A204.1 (cell line): ENCODE results near the gene DUSP9.

Experiments
- FAIRE-seq: peaks from 2 replicates; lab custom pipeline; 2012; peaks lifted over from hg19 to GRCh38; lab: Jason Lieb, UNC

The DUSP9 gene

GRCh38 chrX:153637121-153638040 is 9.6 kb upstream of the DUSP9 start:
- no peak for FAIRE-seq

- FAIRE-seq = no peak
Measured at GRCh38 chrX:153638041-153638371, 9.0 kb upstream of the DUSP9 start.

- FAIRE-seq = no peak
Measured at GRCh38 chrX:153638436-153639176, 8.4 kb upstream of the DUSP9 start.

GRCh38 chrX:153639177-153640044 is 7.6 kb upstream of the DUSP9 start:
- no peak for FAIRE-seq

GRCh38 chrX:153640045-153640686 is 6.8 kb upstream of the DUSP9 start:
- FAIRE-seq = no peak

- FAIRE-seq = no peak
Measured at GRCh38 chrX:153640736-153641575, 6.0 kb upstream of the DUSP9 start.

GRCh38 chrX:153641627-153642026 is 5.4 kb upstream of the DUSP9 start:
- no peak for FAIRE-seq

- no peak for FAIRE-seq
Measured at GRCh38 chrX:153642051-153642654, 4.8 kb upstream of the DUSP9 start.

GRCh38 chrX:153642655-153643430 is 4.2 kb upstream of the DUSP9 start:
- no peak for FAIRE-seq

- FAIRE-seq = no peak
Measured at GRCh38 chrX:153643431-153644351, 3.3 kb upstream of the DUSP9 start.

GRCh38 chrX:153644356-153645125 is 2.5 kb upstream of the DUSP9 start:
- FAIRE-seq = no peak

- FAIRE-seq = no peak
Measured at GRCh38 chrX:153645151-153645550, 1.9 kb upstream of the DUSP9 start.

- FAIRE-seq = no peak
Measured at GRCh38 chrX:153645921-153646488, 998 bp upstream of the DUSP9 start.

- no peak for FAIRE-seq
Measured at GRCh38 chrX:153647461-153648357, 706 bp downstream of the DUSP9 start.

- no peak for FAIRE-seq
Measured at GRCh38 chrX:153648358-153649177, 1.6 kb downstream of the DUSP9 start.
